Bronchial epithelial cell (primary cell): ENCODE measurements around the gene NDUFAF2. TPM values are rescaled to one million over a fixed set of nuclear protein-coding genes. Genes with fewer than 3 reads are reported as not detected.

Source experiments
- DNase-seq: peaks from one replicate; pipeline ENCODE4 v3.0.0-alpha.2; 2010; ENCODE audit warnings: low read depth
- FAIRE-seq: peaks from 2 replicates; lab custom pipeline; 2011; peaks lifted over from hg19 to GRCh38; lab: Jason Lieb, UNC
- H3K27me3 ChIP-seq: 2 replicates; pipeline ENCODE4 v1.5.1; 2011; ENCODE audit warnings: low read length; ENCODE audit not compliant: control insufficient read depth, insufficient read depth
- H3K36me3 ChIP-seq: 2 replicates; pipeline ENCODE4 v1.5.1; 2011; ENCODE audit warnings: low read length; ENCODE audit not compliant: control insufficient read depth, insufficient read depth
- H3K4me3 ChIP-seq: 2 replicates; pipeline ENCODE4 v1.5.1; 2011; ENCODE audit warnings: mild to moderate bottlenecking, low read depth, low read length, control low read depth
- total RNA-seq: library from RNA; depleted of rRNA; stranded (reverse); fragments of >200 nt; gene quantifications from 2 replicates; pipeline ENCODE4 v1.2.1, GENCODE V29; 2014
- TF ChIP-seq, protein P1 (sequence below): IDR thresholded peaks from 2 replicates; pipeline ENCODE4 v1.5.1; 2011; ENCODE audit warnings: mild to moderate bottlenecking, moderate library complexity, low read length, control low read depth, inconsistent platforms; ENCODE audit not compliant: insufficient read depth, severe bottlenecking

Gene NDUFAF2
- total RNA-seq, 1 donor from 2014 or later: 40.5 TPM

DNA sequence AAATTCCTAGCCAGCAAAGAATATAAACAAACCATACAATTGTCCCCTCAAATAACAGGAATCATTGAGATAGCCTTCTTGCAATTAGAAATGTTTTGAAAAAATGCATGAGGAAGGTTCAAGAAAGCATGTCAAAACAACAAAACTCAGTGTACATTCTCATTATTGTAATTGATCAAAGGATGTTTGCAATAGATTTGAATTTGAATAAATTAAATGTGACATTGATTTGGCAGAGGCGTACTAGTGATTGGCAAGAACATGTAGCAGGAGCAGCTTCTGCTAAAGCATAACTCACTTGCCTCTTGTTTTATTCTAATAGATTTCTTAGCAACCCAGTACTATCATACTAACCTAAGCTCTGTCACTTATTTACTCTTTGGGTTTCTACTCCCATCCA is 197.4 kb downstream of the NDUFAF2 start:
- FAIRE-seq (no peak), DNase-seq (no peak)
- TF ChIP-seq, protein P1, sequence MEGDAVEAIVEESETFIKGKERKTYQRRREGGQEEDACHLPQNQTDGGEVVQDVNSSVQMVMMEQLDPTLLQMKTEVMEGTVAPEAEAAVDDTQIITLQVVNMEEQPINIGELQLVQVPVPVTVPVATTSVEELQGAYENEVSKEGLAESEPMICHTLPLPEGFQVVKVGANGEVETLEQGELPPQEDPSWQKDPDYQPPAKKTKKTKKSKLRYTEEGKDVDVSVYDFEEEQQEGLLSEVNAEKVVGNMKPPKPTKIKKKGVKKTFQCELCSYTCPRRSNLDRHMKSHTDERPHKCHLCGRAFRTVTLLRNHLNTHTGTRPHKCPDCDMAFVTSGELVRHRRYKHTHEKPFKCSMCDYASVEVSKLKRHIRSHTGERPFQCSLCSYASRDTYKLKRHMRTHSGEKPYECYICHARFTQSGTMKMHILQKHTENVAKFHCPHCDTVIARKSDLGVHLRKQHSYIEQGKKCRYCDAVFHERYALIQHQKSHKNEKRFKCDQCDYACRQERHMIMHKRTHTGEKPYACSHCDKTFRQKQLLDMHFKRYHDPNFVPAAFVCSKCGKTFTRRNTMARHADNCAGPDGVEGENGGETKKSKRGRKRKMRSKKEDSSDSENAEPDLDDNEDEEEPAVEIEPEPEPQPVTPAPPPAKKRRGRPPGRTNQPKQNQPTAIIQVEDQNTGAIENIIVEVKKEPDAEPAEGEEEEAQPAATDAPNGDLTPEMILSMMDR: no peak
- Histone ChIP-seq H3K4me3 (no peak overlapping the region), H3K36me3 (no peaks in the 10 kb centered on the region), H3K27me3 (no peaks in the 10 kb centered on the region)

DNA sequence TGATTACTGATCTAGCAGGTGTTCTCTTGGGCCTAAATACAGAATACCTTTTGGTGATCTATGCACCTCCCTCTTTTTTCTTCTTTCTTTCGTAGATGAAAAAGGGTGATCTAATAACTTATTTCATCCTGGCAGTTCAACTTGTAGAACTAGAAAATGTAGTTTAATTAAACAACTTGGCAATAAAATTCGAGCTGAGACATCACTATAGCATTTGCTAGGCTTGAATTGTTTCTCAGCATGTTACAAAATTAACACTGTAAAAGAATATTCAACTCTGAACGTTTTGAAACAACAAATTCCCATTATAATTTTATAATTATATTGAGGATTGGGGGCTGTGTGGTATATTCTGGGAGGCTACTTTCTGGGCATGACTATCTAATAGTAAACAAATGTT is 197.8 kb downstream of the NDUFAF2 start:
- DNase-seq: no peak
- FAIRE-seq: no peak
- TF ChIP-seq, protein P1: no peak
- Histone ChIP-seq H3K36me3 (no peaks in the 10 kb centered on the region), H3K4me3 (no peak overlapping the region), H3K27me3 (no peaks in the 10 kb centered on the region)

DNA sequence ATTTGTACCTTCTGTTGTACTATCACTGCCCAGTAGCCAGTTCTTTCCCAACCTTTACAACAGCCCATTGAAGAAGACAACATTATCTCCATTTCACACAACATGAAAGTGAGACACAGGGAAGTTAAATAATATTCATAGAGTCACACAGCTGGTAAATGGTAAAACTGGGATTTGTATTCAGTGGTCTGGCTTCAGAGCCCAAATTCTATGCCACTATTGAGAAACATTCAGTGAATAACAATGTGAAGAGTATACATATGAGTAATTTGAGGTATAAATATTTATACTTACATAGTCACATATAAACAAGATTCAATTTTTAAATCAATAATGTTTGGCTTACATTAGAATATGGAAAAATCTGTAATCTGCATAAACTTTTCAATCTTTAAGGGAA is 203.5 kb downstream of the NDUFAF2 start:
- DNase-seq (no peak), FAIRE-seq (no peak)
- no peaks in the 10 kb centered on the region for H3K36me3 ChIP-seq
- no peak overlapping the region for H3K4me3 ChIP-seq
- H3K27me3 ChIP-seq: no peaks in the 10 kb centered on the region
- TF ChIP-seq, protein P1: no peak

DNA sequence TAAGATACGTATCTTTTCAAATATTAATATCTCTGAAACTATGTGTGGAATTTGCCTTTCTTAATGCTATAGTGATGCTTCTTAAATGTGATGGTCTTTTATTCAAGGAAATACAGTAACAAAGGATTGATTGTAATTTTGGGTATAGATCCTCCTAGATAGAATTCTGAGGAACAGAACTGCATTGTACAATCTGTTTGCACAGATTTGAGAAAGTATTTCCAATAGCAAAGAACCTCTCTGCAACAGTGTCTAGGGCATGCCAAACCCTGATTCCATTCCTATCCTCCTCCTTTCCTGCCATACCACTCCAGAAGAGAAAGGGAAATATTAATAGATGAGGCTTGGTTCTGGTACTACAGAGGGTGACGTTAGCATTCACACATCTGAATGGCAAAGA is 206.9 kb downstream of the NDUFAF2 start:
- Histone ChIP-seq H3K4me3 (no peak overlapping the region), H3K36me3 (no peaks in the 10 kb centered on the region), H3K27me3 (no peaks in the 10 kb centered on the region)
- TF ChIP-seq, protein P1: no peak
- DNase-seq: no peak
- no peak for FAIRE-seq

DNA sequence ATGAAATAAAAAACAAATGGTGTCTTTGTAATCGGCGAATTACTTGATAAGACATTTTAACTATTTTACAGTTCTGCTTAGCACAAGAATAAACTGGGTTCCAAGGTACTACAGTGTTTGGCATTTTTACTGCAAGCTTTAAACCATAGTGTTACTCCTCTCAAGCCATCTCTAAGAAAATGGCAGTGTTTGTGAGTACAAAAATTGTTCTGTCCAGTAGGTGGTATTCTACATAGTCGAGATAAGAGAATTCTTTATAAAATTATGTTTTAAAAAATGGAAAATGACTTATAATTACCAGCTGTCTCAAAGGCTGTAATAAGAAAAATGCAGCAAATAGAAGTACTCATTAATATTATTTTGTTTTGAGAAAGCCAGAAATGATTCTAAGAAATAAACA is 214.1 kb downstream of the NDUFAF2 start:
- FAIRE-seq (no peak), DNase-seq (no peak)
- H3K27me3 ChIP-seq: no peaks in the 10 kb centered on the region
- H3K36me3 ChIP-seq: peaks cover 1% of the 10 kb centered on the region
- TF ChIP-seq, protein P1: no peak
- H3K4me3 ChIP-seq: no peak overlapping the region

DNA sequence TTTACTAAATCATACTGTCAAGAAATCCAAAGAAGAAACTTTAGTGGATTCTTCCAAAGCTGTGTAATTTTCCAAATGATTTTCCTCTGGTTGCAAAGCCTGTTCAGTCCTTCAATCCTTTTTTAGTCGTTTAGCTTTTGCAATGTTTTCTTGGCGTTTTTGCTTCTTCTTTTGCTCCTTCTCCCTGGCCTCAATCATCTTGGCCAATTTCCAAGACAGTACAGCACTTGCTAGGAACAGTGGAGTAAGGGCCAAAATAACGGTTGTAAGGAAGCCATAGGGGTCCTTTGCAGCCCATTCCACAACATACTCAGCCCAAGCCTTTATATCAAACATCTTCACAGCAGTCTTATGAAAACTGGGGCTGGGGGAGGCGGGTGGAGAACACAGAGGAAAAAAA is 214.8 kb downstream of the NDUFAF2 start:
- no peak overlapping the region for H3K4me3 ChIP-seq
- DNase-seq (no peak), FAIRE-seq (no peak)
- H3K27me3 ChIP-seq: no peaks in the 10 kb centered on the region
- H3K36me3 ChIP-seq: peaks cover 1% of the 10 kb centered on the region
- TF ChIP-seq, protein P1: no peak
